Caco-2 (cell line): ENCODE results near the gene BRD9. TPM values are rescaled to one million over a fixed set of nuclear protein-coding genes. Genes with fewer than 3 reads are reported as not detected.

Experiments used
- BruUV-seq: library from RNA; stranded (reverse); fragments of 400-500 nt; replicated peaks from 2 replicates; lab custom pipeline; 2021; lab: Mats Ljungman, UMichigan
- CTCF ChIA-PET: fragments of 300-600 bp; sonication (Branson Sonifier 250); formaldehyde crosslinking; loops from one replicate; lab custom pipeline; 2022; ENCODE audit warnings: antibody characterized with exemption; lab: Charles Lee
- POLR2A ChIA-PET: fragments of 300-600 bp; sonication (Branson Sonifier 250); formaldehyde crosslinking; loops from one replicate; lab custom pipeline; 2022; ENCODE audit warnings: antibody characterized with exemption; lab: Charles Lee
- DNase-seq, 2 experiments: peaks; one replicate each; pipeline versions ENCODE4 v3.0.0 to v3.0.0-alpha.2; 2020 to 2022
- H3K27me3 ChIP-seq: replicated peaks from 2 replicates; pipeline ENCODE4 v1.6.0; 2011; ENCODE audit warnings: low read length; ENCODE audit not compliant: control insufficient read depth, insufficient read depth
- H3K36me3 ChIP-seq: 2 replicates; pipeline ENCODE4 v1.5.1; 2011; ENCODE audit warnings: low read length; ENCODE audit not compliant: control insufficient read depth, insufficient read depth
- H3K4me1 ChIP-seq: fragments of 250-450 bp; sonication (Bioruptor Pico); 2 replicates; pipeline ENCODE4 v1.5.1; 2020; ENCODE audit warnings: mild to moderate bottlenecking
- H3K4me3 ChIP-seq: 2 replicates; pipeline ENCODE4 v1.5.1; 2011; ENCODE audit warnings: low read depth, mild to moderate bottlenecking, control low read depth, low read length
- H3K9me3 ChIP-seq: fragments of 250-450 bp; sonication (Bioruptor Pico); 2 replicates; pipeline ENCODE4 v1.5.1; 2020; ENCODE audit warnings: mild to moderate bottlenecking, moderate library complexity
- H3K27ac Mint-ChIP-seq: one replicate; pipeline ENCODE4 v1.8.0; 2022; ENCODE audit warnings: mixed read lengths; ENCODE audit not compliant: unreplicated experiment
- H3K27me3 Mint-ChIP-seq: one replicate; pipeline ENCODE4 v1.8.0; 2022; ENCODE audit warnings: mixed read lengths; ENCODE audit not compliant: insufficient read depth, unreplicated experiment
- H3K36me3 Mint-ChIP-seq: one replicate; pipeline ENCODE4 v1.8.0; 2022; ENCODE audit warnings: mild to moderate bottlenecking, mixed read lengths; ENCODE audit not compliant: insufficient read depth, unreplicated experiment
- H3K4me1 Mint-ChIP-seq: one replicate; pipeline ENCODE4 v1.8.0; 2022; ENCODE audit warnings: low read depth, mixed read lengths; ENCODE audit not compliant: unreplicated experiment
- H3K4me3 Mint-ChIP-seq: one replicate; pipeline ENCODE4 v1.8.0; 2022; ENCODE audit warnings: mild to moderate bottlenecking, moderate library complexity, mixed read lengths; ENCODE audit not compliant: unreplicated experiment
- H3K9me3 Mint-ChIP-seq: one replicate; pipeline ENCODE4 v1.8.0; 2022; ENCODE audit warnings: mixed read lengths; ENCODE audit not compliant: unreplicated experiment
- CTCF ChIP-seq, 2 experiments: fragments of 200-600 bp in 1 of 2; IDR thresholded peaks; 1 replicate in 1 of 2; 2 replicates in 1 of 2; pipeline versions ENCODE4 v1.5.1 to v1.8.0; 2011 to 2022; ENCODE audit warnings: antibody characterized with exemption in 1 of 2, control low read depth in 1 of 2, inconsistent platforms in 1 of 2, low read depth in 1 of 2, low read length in 1 of 2, mild to moderate bottlenecking in 1 of 2, moderate library complexity in 1 of 2; ENCODE audit not compliant: insufficient read depth in 1 of 2, severe bottlenecking in 1 of 2, unreplicated experiment in 1 of 2
- intact Hi-C: fragments of 100-400 bp; cut with micrococcal nuclease; formaldehyde crosslinking; loops from one replicate; pipeline ENCODE4 v1.10.0; 2022; ENCODE audit not compliant: unreplicated experiment
- total RNA-seq: library from RNA; stranded (reverse); gene quantifications from 2 replicates; pipeline ENCODE4 v1.2.3, GENCODE V29; 2022

Gene BRD9
- total RNA-seq, 1 experiment from 2014 or later, result 77.5 TPM

GRCh38 chr5:858726-859125 lies 33.9 kb downstream of the BRD9 start:
- H3K36me3 Mint-ChIP-seq, result peaks cover 44% of the 10 kb centered on the region
- POLR2A ChIA-PET, result no interaction called here
- BruUV-seq, result no TSS peak

GRCh38 chr5:856531-857425 lies 35.8 kb downstream of the BRD9 start:
- no peaks in the 10 kb centered on the region for H3K36me3 ChIP-seq
- no TSS peak for BruUV-seq
- no peaks in the 10 kb centered on the region for H3K9me3 ChIP-seq
- no peak for DNase-seq
- no peaks in the 10 kb centered on the region for H3K9me3 Mint-ChIP-seq
- no peak overlapping the region for H3K4me3 ChIP-seq
- CTCF ChIA-PET, result no interaction called here
- H3K36me3 Mint-ChIP-seq, result peaks cover 30% of the 10 kb centered on the region
- no peak for TF ChIP-seq CTCF (IDR thresholded peaks at IDR 0.05; ENCODE audit: insufficient read depth in 1 of 2, low read depth in 1 of 2, low read length in 1 of 2, severe bottlenecking in 1 of 2, unreplicated experiment in 1 of 2)
- no peaks in the 10 kb centered on the region for H3K4me1 Mint-ChIP-seq
- POLR2A ChIA-PET, result no interaction called here
- H3K27ac Mint-ChIP-seq, result no peak overlapping the region
- peaks cover 3% of the 10 kb centered on the region; the same call in 1 of the 2 replicates for H3K27me3 ChIP-seq
- no peak overlapping the region for H3K4me3 Mint-ChIP-seq
- intact Hi-C loops, result no loop called here
- peaks cover 14% of the 10 kb centered on the region for H3K27me3 Mint-ChIP-seq
- 0 out of 2 replicates have a peak, but pooled peaks cover 9% of the 10 kb centered on the region for H3K4me1 ChIP-seq

More at GRCh38 chr5:858726-859125, 33.9 kb downstream of the BRD9 start:
- Histone ChIP-seq H3K4me3 (no peak overlapping the region), H3K4me1 (0 out of 2 replicates have a peak, but pooled peaks cover 9% of the 10 kb centered on the region), H3K36me3 (0 out of 2 replicates have a peak, but pooled peaks cover 2% of the 10 kb centered on the region), H3K9me3 (no peaks in the 10 kb centered on the region), H3K27me3 (no peaks in the 10 kb centered on the region; the same call in 1 of the 2 replicates)
- Mint-ChIP-seq H3K27me3 (no peaks in the 10 kb centered on the region), H3K9me3 (no peaks in the 10 kb centered on the region), H3K4me1 (no peaks in the 10 kb centered on the region), H3K27ac (peak overlapping the region; percentile 40), H3K4me3 (no peak overlapping the region)
- no peak for DNase-seq
- no peak for TF ChIP-seq CTCF (IDR thresholded peaks at IDR 0.05; ENCODE audit: insufficient read depth in 1 of 2, low read depth in 1 of 2, low read length in 1 of 2, severe bottlenecking in 1 of 2, unreplicated experiment in 1 of 2)
- CTCF ChIA-PET, result interaction anchor here (0.8 kb wide), 1 partner anchor 13 kb away, joined by 3 read pairs; no protein-coding TSS in a partner anchor
- intact Hi-C loops, result no loop called here

- Mint-ChIP-seq H3K4me3 (no peak overlapping the region), H3K4me1 (no peaks in the 10 kb centered on the region), H3K36me3 (peaks cover 22% of the 10 kb centered on the region), H3K27ac (no peak overlapping the region), H3K9me3 (no peaks in the 10 kb centered on the region), H3K27me3 (peaks cover 15% of the 10 kb centered on the region)
- Histone ChIP-seq H3K4me1 (peaks cover 16% of the 10 kb centered on the region), H3K36me3 (no peaks in the 10 kb centered on the region), H3K27me3 (peaks cover 3% of the 10 kb centered on the region; the same call in 1 of the 2 replicates), H3K4me3 (no peak overlapping the region), H3K9me3 (no peaks in the 10 kb centered on the region)
- CTCF ChIA-PET, result no interaction called here
- no peak for TF ChIP-seq CTCF (IDR thresholded peaks at IDR 0.05; ENCODE audit: insufficient read depth in 1 of 2, low read depth in 1 of 2, low read length in 1 of 2, severe bottlenecking in 1 of 2, unreplicated experiment in 1 of 2)
- POLR2A ChIA-PET, result no interaction called here
- BruUV-seq, result no TSS peak
- peak in 1 of 2 experiments; percentile 38 for DNase-seq
- intact Hi-C loops, result no loop called here
Measured at GRCh38 chr5:855771-856530, 36.6 kb downstream of the BRD9 start.
